ENCODE results near the gene KLK6.

DNA sequence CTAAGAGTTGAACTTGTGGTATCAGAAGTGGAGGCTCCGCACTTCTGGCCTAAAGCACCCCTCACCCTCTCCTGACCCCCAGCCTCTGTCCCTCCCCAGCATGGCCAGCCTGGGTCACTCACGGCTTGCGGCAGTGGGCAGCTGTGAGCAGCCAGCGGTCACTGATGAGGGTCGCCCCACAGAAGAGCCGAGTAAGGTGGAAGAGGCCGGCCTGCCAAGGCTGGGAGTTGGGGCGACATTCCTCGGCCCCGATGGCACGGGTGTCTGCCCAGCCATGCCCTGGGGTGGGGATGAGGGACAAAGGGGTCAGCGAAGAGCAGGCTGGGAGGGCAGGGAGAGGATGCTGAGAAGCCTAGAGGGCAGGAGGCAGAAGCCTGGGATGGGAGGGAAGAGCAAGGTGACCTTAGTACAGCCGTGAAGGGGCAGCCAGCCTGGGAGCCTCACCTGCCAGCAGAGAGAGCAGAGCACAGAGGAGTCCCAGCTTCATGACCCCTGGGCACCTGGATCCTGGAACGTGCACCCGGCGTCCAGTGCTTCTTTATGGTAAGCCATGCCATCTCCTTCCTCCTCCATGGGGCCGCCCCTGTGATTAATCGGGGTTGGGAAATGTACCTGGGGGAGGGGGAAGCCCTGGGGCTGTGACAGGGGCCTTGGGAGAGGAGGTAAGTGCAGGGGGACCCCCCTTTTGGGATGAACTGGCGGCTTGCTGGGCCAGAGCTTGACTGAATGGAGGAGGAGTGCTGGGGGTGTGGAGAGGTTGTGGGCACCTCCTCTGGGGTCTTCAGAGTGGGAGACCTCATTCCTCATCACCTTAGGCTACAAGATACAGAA lies 39.9 kb upstream of the KLK6 start:
- TF ChIP-seq, protein P1, sequence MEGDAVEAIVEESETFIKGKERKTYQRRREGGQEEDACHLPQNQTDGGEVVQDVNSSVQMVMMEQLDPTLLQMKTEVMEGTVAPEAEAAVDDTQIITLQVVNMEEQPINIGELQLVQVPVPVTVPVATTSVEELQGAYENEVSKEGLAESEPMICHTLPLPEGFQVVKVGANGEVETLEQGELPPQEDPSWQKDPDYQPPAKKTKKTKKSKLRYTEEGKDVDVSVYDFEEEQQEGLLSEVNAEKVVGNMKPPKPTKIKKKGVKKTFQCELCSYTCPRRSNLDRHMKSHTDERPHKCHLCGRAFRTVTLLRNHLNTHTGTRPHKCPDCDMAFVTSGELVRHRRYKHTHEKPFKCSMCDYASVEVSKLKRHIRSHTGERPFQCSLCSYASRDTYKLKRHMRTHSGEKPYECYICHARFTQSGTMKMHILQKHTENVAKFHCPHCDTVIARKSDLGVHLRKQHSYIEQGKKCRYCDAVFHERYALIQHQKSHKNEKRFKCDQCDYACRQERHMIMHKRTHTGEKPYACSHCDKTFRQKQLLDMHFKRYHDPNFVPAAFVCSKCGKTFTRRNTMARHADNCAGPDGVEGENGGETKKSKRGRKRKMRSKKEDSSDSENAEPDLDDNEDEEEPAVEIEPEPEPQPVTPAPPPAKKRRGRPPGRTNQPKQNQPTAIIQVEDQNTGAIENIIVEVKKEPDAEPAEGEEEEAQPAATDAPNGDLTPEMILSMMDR (conservative IDR thresholded peaks at IDR 0.05; ENCODE audit: low read depth, low read length), result no peak
- no peak for TF ChIP-seq EZH2 (IDR thresholded peaks at IDR 0.05; ENCODE audit: borderline replicate concordance, low read depth, low read length, poor library complexity, severe bottlenecking)
